Sigmoid colon (tissue), 7 donors: ENCODE measurements around the gene CEP152. TPM values are rescaled to one million over a fixed set of nuclear protein-coding genes. Genes with fewer than 3 reads are reported as not detected.

Source experiments
- DNase-seq: peaks from one replicate; pipeline ENCODE4 v3.0.0-alpha.2; 2019
- H3K27ac ChIP-seq, 4 donors: fragments of 200-600 bp; sonication (generic); one replicate each; pipeline ENCODE4 v1.5.1; 2016 to 2019; ENCODE audit warnings: mild to moderate bottlenecking in 1 of 4
- H3K27me3 ChIP-seq, 3 donors: fragments of 200-600 bp; sonication (generic); one replicate each; pipeline ENCODE4 v1.5.1; 2019; ENCODE audit warnings: mild to moderate bottlenecking in 1 of 3
- H3K36me3 ChIP-seq, 4 donors: fragments of 200-600 bp; sonication (generic); one replicate each; pipeline ENCODE4 v1.5.1; 2016 to 2019
- H3K4me1 ChIP-seq, 4 donors: fragments of 200-600 bp; sonication (generic); one replicate each; pipeline ENCODE4 v1.5.1; 2017 to 2019
- H3K4me3 ChIP-seq, 4 donors: fragments of 200-600 bp; sonication (generic); one replicate each; pipeline ENCODE4 v1.5.1; 2017 to 2019; ENCODE audit warnings: mild to moderate bottlenecking in 2 of 4, moderate library complexity in 1 of 4
- H3K9me3 ChIP-seq, 4 donors: fragments of 200-600 bp in 3 of 4; sonication (generic) in 3 of 4; one replicate each; pipeline versions ENCODE4 v1.5.1 to v1.6.1; 2013 to 2019
- EP300 ChIP-seq, 4 donors: sonication (generic); formaldehyde crosslinking; IDR thresholded peaks; one replicate each; pipeline ENCODE4 v1.6.1; 2017; ENCODE audit warnings: antibody characterized with exemption in 4 of 4
- POLR2A ChIP-seq, 2 donors: fragments of 450-650 bp; IDR thresholded peaks; one replicate each; pipeline ENCODE4 v1.6.1; 2016; ENCODE audit warnings: antibody characterized with exemption in 2 of 2, mild to moderate bottlenecking in 2 of 2, moderate library complexity in 2 of 2
- POLR2AphosphoS5 ChIP-seq, 4 donors: sonication (generic); formaldehyde crosslinking; IDR thresholded peaks; one replicate each; pipeline ENCODE4 v1.6.1; 2017; ENCODE audit warnings: antibody characterized with exemption in 4 of 4
- WGBS, 2 donors: extraction: QIAGEN DNeasy Blood & Tissue Kit; methylation state at CpG; one replicate each; pipeline ENCODE4 v1.1.7; 2013; 5-methylcytosine and 5-hydroxymethylcytosine counted together
- intact Hi-C: fragments of 100-400 bp; cut with DNase I; formaldehyde crosslinking; loops from one replicate; pipeline ENCODE4 v1.15.1; 2023
- polyA plus RNA-seq, 3 donors: library from polyadenylated mRNA; stranded (reverse); fragments of 200-250 nt; gene quantifications; one replicate each; pipeline ENCODE4 v1.2.3, GENCODE V29; 2013
- total RNA-seq, 4 donors: library from RNA; depleted of rRNA; stranded (reverse); fragments of >200 nt; gene quantifications; one replicate each; pipeline ENCODE4 v1.1.0, GENCODE V29; 2016
- TF ChIP-seq, protein P1 (sequence below), 4 experiments: fragments of 450-650 bp in 3 of 4; fragments of 200-600 bp in 1 of 4; IDR thresholded peaks; one replicate each; pipeline ENCODE4 v1.5.1; 2016 to 2019; ENCODE audit warnings: antibody characterized with exemption in 4 of 4, mild to moderate bottlenecking in 3 of 4, moderate library complexity in 2 of 4
- donor health status: healthy with polysubstance abuse.
- donor health status: Bipolar disorder and iron deficiency.
- donor health status: healthy.

The CEP152 gene
- total and polyA plus RNA-seq, 7 donors, result 0.46 to 5.1 (median 3.1) TPM

DNA sequence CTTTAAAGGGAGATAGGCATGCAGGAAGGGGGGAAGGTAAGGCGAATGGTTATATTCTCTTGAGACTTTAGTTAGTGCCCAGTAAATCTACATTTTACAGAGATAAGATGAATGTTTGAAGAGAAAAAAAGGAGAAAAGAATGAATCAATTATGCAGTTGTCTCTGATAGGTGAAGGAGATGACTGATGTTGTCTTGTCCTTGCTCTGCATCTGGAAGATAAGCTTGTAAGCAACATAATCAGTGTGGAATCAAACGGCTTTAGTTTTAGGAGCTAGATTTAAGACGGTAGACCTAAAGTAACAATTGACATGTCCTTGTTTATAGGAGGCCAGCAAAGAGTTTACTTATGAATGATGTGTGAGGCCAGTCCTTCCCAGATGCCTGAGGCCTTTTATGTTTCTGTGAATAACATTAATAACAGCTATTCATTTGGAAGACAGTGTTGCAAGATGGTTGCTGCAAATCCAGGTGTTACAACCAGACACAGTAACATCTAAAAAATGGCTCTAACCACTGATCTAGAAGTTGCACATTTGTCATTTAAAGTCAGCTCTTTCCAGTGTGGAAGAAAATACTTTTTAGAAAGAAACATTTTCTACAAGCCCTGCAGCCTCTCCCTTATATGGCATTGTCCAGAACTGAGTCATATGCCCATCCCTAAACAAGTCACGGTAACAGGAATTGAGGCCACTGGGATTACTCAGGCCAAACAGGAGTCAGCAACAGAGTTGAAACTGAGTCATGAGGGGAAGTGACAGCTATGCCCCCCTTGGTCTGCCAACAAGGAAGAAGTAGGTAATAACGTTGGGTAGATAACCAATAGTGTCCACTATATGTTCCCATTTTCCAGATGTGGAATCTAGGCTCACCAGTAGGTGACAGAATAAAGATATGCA is 87.9 kb downstream of the CEP152 start:
- Histone ChIP-seq H3K36me3 (no peaks in the 10 kb centered on the region), H3K4me3 (no peak overlapping the region), H3K27me3 (no peaks in the 10 kb centered on the region), H3K9me3 (no peaks in the 10 kb centered on the region), H3K27ac (no peak overlapping the region), H3K4me1 (no peaks in the 10 kb centered on the region)
- DNase-seq, result no peak
- intact Hi-C loops, result no loop called here
- 84 to 85% methylated on average over 5 of the region's 5 CpGs for WGBS, 2 donors
- TF ChIP-seq, protein P1, sequence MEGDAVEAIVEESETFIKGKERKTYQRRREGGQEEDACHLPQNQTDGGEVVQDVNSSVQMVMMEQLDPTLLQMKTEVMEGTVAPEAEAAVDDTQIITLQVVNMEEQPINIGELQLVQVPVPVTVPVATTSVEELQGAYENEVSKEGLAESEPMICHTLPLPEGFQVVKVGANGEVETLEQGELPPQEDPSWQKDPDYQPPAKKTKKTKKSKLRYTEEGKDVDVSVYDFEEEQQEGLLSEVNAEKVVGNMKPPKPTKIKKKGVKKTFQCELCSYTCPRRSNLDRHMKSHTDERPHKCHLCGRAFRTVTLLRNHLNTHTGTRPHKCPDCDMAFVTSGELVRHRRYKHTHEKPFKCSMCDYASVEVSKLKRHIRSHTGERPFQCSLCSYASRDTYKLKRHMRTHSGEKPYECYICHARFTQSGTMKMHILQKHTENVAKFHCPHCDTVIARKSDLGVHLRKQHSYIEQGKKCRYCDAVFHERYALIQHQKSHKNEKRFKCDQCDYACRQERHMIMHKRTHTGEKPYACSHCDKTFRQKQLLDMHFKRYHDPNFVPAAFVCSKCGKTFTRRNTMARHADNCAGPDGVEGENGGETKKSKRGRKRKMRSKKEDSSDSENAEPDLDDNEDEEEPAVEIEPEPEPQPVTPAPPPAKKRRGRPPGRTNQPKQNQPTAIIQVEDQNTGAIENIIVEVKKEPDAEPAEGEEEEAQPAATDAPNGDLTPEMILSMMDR (IDR thresholded peaks at IDR 0.05), result no peak
- TF ChIP-seq POLR2A (IDR thresholded peaks at IDR 0.05) (no peak), EP300 (IDR thresholded peaks at IDR 0.05) (no peak), POLR2AphosphoS5 (IDR thresholded peaks at IDR 0.05) (no peak)

DNA sequence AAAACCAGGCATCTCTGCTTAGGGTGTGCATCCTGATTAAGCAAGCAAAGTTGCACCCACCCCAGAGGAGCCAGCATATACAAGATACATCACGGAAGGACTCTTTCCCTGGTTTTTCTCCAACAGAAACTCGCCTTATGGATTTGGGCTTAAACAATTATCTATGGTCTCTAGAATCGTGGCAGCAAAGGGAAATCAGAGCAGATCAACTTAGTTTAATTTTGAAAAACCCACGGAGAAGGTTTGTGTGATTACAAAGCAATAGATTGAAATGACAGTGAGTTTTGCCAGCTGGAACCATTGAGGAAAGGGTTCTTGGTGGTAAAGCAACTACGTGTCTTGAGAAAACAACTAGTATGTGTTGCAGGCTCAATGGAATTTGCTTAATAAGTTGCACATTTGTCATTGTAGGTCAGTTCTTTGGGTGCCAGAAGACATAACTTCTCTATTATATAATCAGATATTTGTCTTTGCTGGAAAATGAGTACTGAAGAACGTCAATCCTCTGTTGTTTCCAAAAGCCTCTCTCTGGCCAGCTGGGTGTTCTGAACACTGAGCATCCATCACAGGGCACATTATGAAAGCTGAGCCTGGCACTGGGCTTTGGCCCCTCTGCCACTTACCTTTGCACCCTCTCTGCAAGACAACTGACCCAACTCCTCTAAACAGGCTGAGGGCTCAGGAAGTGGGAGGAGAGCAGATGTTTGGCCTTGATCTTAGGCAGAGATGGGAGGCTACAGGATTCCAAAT is 89.6 kb downstream of the CEP152 start:
- peak; percentile 58 for DNase-seq
- peaks cover 0 to 3% (median under 1%) of the 10 kb centered on the region in 4 donors for H3K9me3 ChIP-seq
- no peaks in the 10 kb centered on the region for H3K27me3 ChIP-seq
- intact Hi-C loops, result no loop called here
- H3K4me3 ChIP-seq, result no peak overlapping the region
- no peaks in the 10 kb centered on the region for H3K36me3 ChIP-seq
- peak overlapping the region in 3 of 4 donors; percentile 3 to 53 (median 45) for H3K27ac ChIP-seq
- WGBS, 2 donors, result 77 to 82% methylated on average over 6 of the region's 6 CpGs
- TF ChIP-seq, protein P1 (IDR thresholded peaks at IDR 0.05), result no peak
- TF ChIP-seq EP300 (IDR thresholded peaks at IDR 0.05) (no peak), POLR2AphosphoS5 (IDR thresholded peaks at IDR 0.05) (no peak), POLR2A (IDR thresholded peaks at IDR 0.05) (no peak)
- no peaks in the 10 kb centered on the region for H3K4me1 ChIP-seq

DNA sequence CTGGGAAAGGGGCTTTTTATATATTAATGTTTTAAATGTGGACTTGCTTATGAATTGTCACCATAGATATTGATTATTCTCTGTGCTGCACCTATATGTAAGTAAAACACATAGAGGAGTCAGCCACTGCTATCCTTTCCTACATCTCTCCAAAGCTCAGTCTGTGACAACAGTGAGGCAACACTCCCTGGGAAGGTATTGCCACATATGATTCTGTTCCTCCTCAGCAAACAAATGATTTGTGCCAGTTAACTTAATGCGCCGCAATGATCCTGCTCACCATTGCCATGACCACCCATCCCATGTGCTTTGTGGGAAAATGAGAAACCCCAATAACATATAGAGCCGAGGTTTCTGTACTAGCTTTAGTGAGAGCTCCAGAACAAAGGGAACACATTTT is 90.2 kb downstream of the CEP152 start:
- TF ChIP-seq POLR2AphosphoS5 (IDR thresholded peaks at IDR 0.05) (no peak), EP300 (IDR thresholded peaks at IDR 0.05) (no peak), POLR2A (IDR thresholded peaks at IDR 0.05) (no peak)
- TF ChIP-seq, protein P1 (IDR thresholded peaks at IDR 0.05), result no peak
- H3K4me1 ChIP-seq, result no peaks in the 10 kb centered on the region
- H3K27me3 ChIP-seq, result no peaks in the 10 kb centered on the region
- peak overlapping the region in 3 of 4 donors; percentile 3 to 53 (median 45) for H3K27ac ChIP-seq
- H3K36me3 ChIP-seq, result no peaks in the 10 kb centered on the region
- peaks cover 0 to 7% (median 2%) of the 10 kb centered on the region in 4 donors for H3K9me3 ChIP-seq
- WGBS, 2 donors, result 96 to 97% methylated on average over 3 of the region's 3 CpGs
- intact Hi-C loops, result no loop called here
- no peak overlapping the region for H3K4me3 ChIP-seq
- DNase-seq, result peak; percentile 62

DNA sequence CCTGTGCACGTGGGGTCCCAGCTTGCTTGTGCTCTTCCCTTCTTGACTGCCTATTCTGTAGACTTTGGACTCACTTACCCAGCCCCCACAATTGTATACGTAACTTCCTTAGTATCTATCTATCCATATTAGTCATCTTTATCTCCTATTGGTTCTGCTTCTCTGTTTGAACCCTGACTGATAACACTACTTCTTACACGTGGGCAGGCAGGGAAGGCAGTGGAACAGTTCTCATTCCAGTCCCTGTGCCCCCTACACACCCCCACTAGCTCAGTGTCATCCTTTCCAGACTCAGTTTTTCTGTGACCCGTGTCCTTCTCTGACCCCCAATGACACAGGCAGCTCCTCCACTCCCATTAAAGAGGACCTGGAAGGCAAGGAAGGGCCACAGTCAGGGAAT is 91.2 kb downstream of the CEP152 start:
- intact Hi-C loops, result no loop called here
- Histone ChIP-seq H3K4me3 (no peak overlapping the region), H3K27me3 (no peaks in the 10 kb centered on the region), H3K4me1 (no peaks in the 10 kb centered on the region), H3K27ac (peak overlapping the region in 1 of 4 donors; percentile 53), H3K36me3 (no peaks in the 10 kb centered on the region), H3K9me3 (peaks cover 0 to 7% (median 2%) of the 10 kb centered on the region in 4 donors)
- no peak for DNase-seq
- WGBS, 2 donors, result 68 to 79% methylated on average over 4 of the region's 4 CpGs
- TF ChIP-seq EP300 (IDR thresholded peaks at IDR 0.05) (no peak), POLR2AphosphoS5 (IDR thresholded peaks at IDR 0.05) (no peak), POLR2A (IDR thresholded peaks at IDR 0.05) (no peak)
- TF ChIP-seq, protein P1 (IDR thresholded peaks at IDR 0.05), result no peak
